ENCODE measurements around the gene VWA8.

Gene VWA8

DNA sequence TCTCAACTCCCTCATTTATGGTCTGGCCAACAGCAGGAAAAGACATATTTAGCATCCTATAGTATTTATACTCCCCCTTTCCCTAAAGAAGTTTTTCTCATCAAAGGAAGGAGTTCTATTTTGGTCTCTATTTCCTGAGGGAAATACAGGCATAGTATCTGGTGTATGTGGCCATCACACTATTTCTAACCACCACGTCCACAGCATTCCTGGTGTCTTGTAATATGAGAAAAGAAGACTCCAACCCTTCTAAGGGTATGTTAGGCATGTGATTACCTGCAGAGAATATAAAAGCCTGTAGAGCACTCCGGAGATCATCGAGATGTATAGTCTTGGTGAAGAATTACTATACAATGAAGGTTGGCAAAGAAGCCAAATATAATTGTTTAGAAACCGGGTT lies 137.4 kb downstream of the VWA8 start:
- TF ChIP-seq MYC (IDR thresholded peaks at IDR 0.05; ENCODE audit: low read depth, low read length) (no peak), POLR2A (IDR thresholded peaks at IDR 0.05; ENCODE audit: extremely low read depth, insufficient read length) (no peak)
- TF ChIP-seq, protein P1, sequence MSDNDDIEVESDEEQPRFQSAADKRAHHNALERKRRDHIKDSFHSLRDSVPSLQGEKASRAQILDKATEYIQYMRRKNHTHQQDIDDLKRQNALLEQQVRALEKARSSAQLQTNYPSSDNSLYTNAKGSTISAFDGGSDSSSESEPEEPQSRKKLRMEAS (IDR thresholded peaks at IDR 0.05; ENCODE audit: low read depth, low read length) = no peak
- TF ChIP-seq, protein P2, sequence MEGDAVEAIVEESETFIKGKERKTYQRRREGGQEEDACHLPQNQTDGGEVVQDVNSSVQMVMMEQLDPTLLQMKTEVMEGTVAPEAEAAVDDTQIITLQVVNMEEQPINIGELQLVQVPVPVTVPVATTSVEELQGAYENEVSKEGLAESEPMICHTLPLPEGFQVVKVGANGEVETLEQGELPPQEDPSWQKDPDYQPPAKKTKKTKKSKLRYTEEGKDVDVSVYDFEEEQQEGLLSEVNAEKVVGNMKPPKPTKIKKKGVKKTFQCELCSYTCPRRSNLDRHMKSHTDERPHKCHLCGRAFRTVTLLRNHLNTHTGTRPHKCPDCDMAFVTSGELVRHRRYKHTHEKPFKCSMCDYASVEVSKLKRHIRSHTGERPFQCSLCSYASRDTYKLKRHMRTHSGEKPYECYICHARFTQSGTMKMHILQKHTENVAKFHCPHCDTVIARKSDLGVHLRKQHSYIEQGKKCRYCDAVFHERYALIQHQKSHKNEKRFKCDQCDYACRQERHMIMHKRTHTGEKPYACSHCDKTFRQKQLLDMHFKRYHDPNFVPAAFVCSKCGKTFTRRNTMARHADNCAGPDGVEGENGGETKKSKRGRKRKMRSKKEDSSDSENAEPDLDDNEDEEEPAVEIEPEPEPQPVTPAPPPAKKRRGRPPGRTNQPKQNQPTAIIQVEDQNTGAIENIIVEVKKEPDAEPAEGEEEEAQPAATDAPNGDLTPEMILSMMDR (IDR thresholded peaks at IDR 0.05; ENCODE audit: low read depth, low read length) = no peak
- no peak for DNase-seq (ENCODE audit: low read depth)
- no peak overlapping the region for H3K4me3 ChIP-seq (ENCODE audit: low read depth, low read length)

DNA sequence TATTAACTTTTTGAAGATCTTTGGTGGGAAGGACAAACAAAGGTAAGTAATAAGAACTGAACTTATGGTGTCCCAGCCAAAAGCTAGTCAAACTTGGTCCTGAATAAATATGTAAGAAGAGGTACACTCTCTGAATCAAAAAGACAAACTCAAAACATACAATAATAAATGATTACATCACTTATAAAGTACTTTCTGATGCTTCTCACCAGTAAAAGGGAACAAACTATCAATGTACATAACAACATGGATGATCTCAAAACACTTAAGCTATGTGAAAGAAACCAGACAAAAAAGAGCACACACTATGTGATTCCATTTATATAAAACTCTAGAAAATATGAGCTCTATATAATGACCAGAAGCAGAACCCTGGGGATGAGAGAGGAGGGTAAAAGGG lies 138.3 kb downstream of the VWA8 start:
- H3K4me3 ChIP-seq (ENCODE audit: low read depth, low read length) = no peak overlapping the region
- DNase-seq (ENCODE audit: low read depth) = no peak
- TF ChIP-seq MYC (IDR thresholded peaks at IDR 0.05; ENCODE audit: low read depth, low read length) (no peak), POLR2A (IDR thresholded peaks at IDR 0.05; ENCODE audit: extremely low read depth, insufficient read length) (no peak)
- TF ChIP-seq, protein P2 (IDR thresholded peaks at IDR 0.05; ENCODE audit: low read depth, low read length) = no peak
- TF ChIP-seq, protein P1 (IDR thresholded peaks at IDR 0.05; ENCODE audit: low read depth, low read length) = no peak

- H3K4me3 ChIP-seq (ENCODE audit: low read depth, low read length) = no peak overlapping the region
- TF ChIP-seq, protein P2 (IDR thresholded peaks at IDR 0.05; ENCODE audit: low read depth, low read length) = no peak
- TF ChIP-seq POLR2A (IDR thresholded peaks at IDR 0.05; ENCODE audit: extremely low read depth, insufficient read length) (no peak), MYC (IDR thresholded peaks at IDR 0.05; ENCODE audit: low read depth, low read length) (no peak)
- TF ChIP-seq, protein P1 (IDR thresholded peaks at IDR 0.05; ENCODE audit: low read depth, low read length) = no peak
- no peak for DNase-seq (ENCODE audit: low read depth)
Measured at GRCh38 chr13:41821238-41821594, 139.7 kb downstream of the VWA8 start.

DNA sequence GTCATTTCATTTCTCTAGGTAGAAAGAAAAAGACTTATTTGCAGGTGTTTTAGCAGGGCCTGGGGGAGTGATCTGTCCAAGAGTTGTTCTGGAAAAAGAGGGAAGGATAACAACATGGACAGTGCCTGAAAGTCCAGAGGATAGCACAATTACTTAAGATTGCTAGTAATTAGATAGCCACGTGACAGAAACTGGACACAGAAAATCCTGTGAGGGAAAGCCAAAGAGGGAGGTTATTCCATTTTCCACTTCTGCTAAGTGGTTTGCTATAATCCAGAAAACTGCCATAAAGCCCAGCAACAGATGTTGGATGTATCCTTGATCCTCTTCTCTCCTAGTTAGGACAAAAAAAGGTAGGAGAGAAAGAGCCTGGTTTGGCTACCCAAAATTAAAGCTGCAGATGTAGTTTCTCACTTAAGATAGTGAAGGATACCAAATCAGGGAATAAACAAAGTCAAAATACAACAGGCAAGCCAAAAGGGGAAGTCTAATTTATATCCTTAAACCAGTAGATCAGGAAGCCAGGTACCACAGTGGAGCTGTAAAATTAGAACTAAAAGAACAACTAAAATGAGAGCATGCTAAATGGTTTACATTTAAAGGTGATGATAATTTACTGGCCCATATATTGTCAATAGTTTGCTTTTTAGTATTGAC lies 140.2 kb downstream of the VWA8 start:
- no peak overlapping the region for H3K4me3 ChIP-seq (ENCODE audit: low read depth, low read length)
- no peak for DNase-seq (ENCODE audit: low read depth)
- TF ChIP-seq MYC (IDR thresholded peaks at IDR 0.05; ENCODE audit: low read depth, low read length) (no peak), POLR2A (IDR thresholded peaks at IDR 0.05; ENCODE audit: extremely low read depth, insufficient read length) (no peak)
- TF ChIP-seq, protein P1 (IDR thresholded peaks at IDR 0.05; ENCODE audit: low read depth, low read length) = no peak
- TF ChIP-seq, protein P2 (IDR thresholded peaks at IDR 0.05; ENCODE audit: low read depth, low read length) = no peak

- H3K4me3 ChIP-seq (ENCODE audit: low read depth, low read length) = no peak overlapping the region
- no peak for DNase-seq (ENCODE audit: low read depth)
- TF ChIP-seq, protein P2 (IDR thresholded peaks at IDR 0.05; ENCODE audit: low read depth, low read length) = no peak
- no peak for TF ChIP-seq POLR2A (IDR thresholded peaks at IDR 0.05; ENCODE audit: extremely low read depth, insufficient read length)
- no peak for TF ChIP-seq MYC (IDR thresholded peaks at IDR 0.05; ENCODE audit: low read depth, low read length)
- TF ChIP-seq, protein P1 (IDR thresholded peaks at IDR 0.05; ENCODE audit: low read depth, low read length) = no peak
Measured at GRCh38 chr13:41816057-41816456, 144.9 kb downstream of the VWA8 start.

Data from NB4 (cell line).